HepG2 (cell line): ENCODE measurements around the gene GSAP.
"Not testable (repeated sequence)": the region's sequence is repeated elsewhere in the genome, so short reads cannot be mapped to it uniquely, and the experiment has no call there.

ENCODE experiments used
- CENPX ChIP-seq: sonication (generic); formaldehyde crosslinking; IDR thresholded peaks from 2 replicates; pipeline ENCODE4 v1.9.0; 2021; ENCODE audit warnings: mild to moderate bottlenecking, missing genetic modification reagents, moderate library complexity
- CHD4 ChIP-seq: fragments of 200-600 bp; sonication (generic); IDR thresholded peaks from 2 replicates; pipeline ENCODE4 v1.7.0; 2017; ENCODE audit warnings: mild to moderate bottlenecking, low read length, borderline replicate concordance
- ELK4 ChIP-seq: sonication (generic); formaldehyde crosslinking; IDR thresholded peaks from 2 replicates; pipeline ENCODE4 v1.9.0; 2021; ENCODE audit warnings: missing genetic modification reagents, borderline replicate concordance
- GPBP1L1 ChIP-seq: sonication (generic); formaldehyde crosslinking; IDR thresholded peaks from 2 replicates; pipeline ENCODE4 v1.5.0; 2020; ENCODE audit warnings: mild to moderate bottlenecking, missing genetic modification reagents
- KAT2B ChIP-seq: fragments of 150-350 bp; IDR thresholded peaks from 2 replicates; pipeline ENCODE4 v1.6.1; 2014; ENCODE audit warnings: low read depth, low read length, borderline replicate concordance
- KAT7 ChIP-seq: IDR thresholded peaks from 2 replicates; pipeline ENCODE4 v1.6.1; 2018; ENCODE audit warnings: borderline replicate concordance, missing compliant biosample characterization
- PAX8 ChIP-seq: sonication (generic); formaldehyde crosslinking; IDR thresholded peaks from 2 replicates; pipeline ENCODE4 v1.8.0; 2022; ENCODE audit warnings: mild to moderate bottlenecking, missing genetic modification reagents, borderline replicate concordance
- PHF8 ChIP-seq: sonication (generic); formaldehyde crosslinking; IDR thresholded peaks from 2 replicates; pipeline ENCODE4 v1.5.0; 2020; ENCODE audit warnings: missing genetic modification reagents
- RAD51 ChIP-seq: fragments of 450-650 bp; IDR thresholded peaks from 2 replicates; pipeline ENCODE4 v1.6.1; 2016; ENCODE audit warnings: borderline replicate concordance
- SALL1 ChIP-seq: sonication (generic); formaldehyde crosslinking; IDR thresholded peaks from 2 replicates; pipeline ENCODE4 v1.8.0; 2022; ENCODE audit warnings: mild to moderate bottlenecking, missing genetic modification reagents
- SNAPC4 ChIP-seq: sonication (generic); formaldehyde crosslinking; IDR thresholded peaks from 2 replicates; pipeline ENCODE4 v1.4.0; 2020; ENCODE audit warnings: mild to moderate bottlenecking, missing genetic modification reagents
- ZBTB8A ChIP-seq: sonication (generic); formaldehyde crosslinking; IDR thresholded peaks from 2 replicates; pipeline ENCODE4 v1.4.0; 2020; ENCODE audit warnings: mild to moderate bottlenecking, low read depth, missing genetic modification reagents, borderline replicate concordance
- ZFP36L1 ChIP-seq: sonication (generic); formaldehyde crosslinking; IDR thresholded peaks from 2 replicates; pipeline ENCODE4 v1.8.0; 2022; ENCODE audit warnings: mild to moderate bottlenecking, missing genetic modification reagents, moderate library complexity
- ZNF136 ChIP-seq: sonication (generic); formaldehyde crosslinking; IDR thresholded peaks from 2 replicates; pipeline ENCODE4 v1.8.1; 2022; ENCODE audit warnings: low read depth, mild to moderate bottlenecking, moderate library complexity, missing genetic modification reagents

- TF ChIP-seq PAX8; PHF8 (CRISPR knock-in tag); KAT7; ZNF136 (CRISPR knock-in tag); SALL1 (CRISPR knock-in tag); CHD4; ZBTB8A (CRISPR knock-in tag); RAD51; GPBP1L1 (CRISPR knock-in tag); SNAPC4; KAT2B; CENPX (CRISPR knock-in tag); ZFP36L1 (CRISPR knock-in tag); ELK4 (CRISPR knock-in tag): not testable (repeated sequence)
Observed at GRCh38 chr7:77451950-77452349, 35.8 kb upstream of the GSAP start.
